DMS53 treated with DMSO at 0.1 percent for 48 hours (cell line): Measurements from ENCODE around the gene CCDC6.
"Not testable (repeated sequence)": the region's sequence is repeated elsewhere in the genome, so short reads cannot be mapped to it uniquely, and the experiment has no call there.

Experiments
- DNase-seq: peaks from one replicate; lab custom pipeline; 2025; ENCODE audit not compliant: unreplicated experiment; lab: John Stamatoyannopoulos, UW

CCDC6 gene

GRCh38 chr10:59905731-59906416 is 482 bp downstream of the CCDC6 start:
- no peak for DNase-seq

- no peak for DNase-seq
Measured at GRCh38 chr10:59905066-59905730, 1.2 kb downstream of the CCDC6 start.

GRCh38 chr10:59904426-59905065 is 1.8 kb downstream of the CCDC6 start:
- DNase-seq = no peak

GRCh38 chr10:59903871-59904270 is 2.5 kb downstream of the CCDC6 start:
- no peak for DNase-seq

- no peak for DNase-seq
Measured at GRCh38 chr10:59902016-59902415, 4.3 kb downstream of the CCDC6 start.

GRCh38 chr10:59901470-59901869 is 4.9 kb downstream of the CCDC6 start:
- no peak for DNase-seq

GRCh38 chr10:59900048-59900727 is 6.2 kb downstream of the CCDC6 start:
- DNase-seq = no peak

GRCh38 chr10:59898125-59898835 is 8.1 kb downstream of the CCDC6 start:
- no peak for DNase-seq

GRCh38 chr10:59896191-59896590 is 10.2 kb downstream of the CCDC6 start:
- no peak for DNase-seq

GRCh38 chr10:59895629-59896116 is 10.7 kb downstream of the CCDC6 start:
- no peak for DNase-seq

GRCh38 chr10:59894114-59894513 is 12.2 kb downstream of the CCDC6 start:
- no peak for DNase-seq

GRCh38 chr10:59892697-59893096 is 13.7 kb downstream of the CCDC6 start:
- no peak for DNase-seq

GRCh38 chr10:59891936-59892335 is 14.4 kb downstream of the CCDC6 start:
- DNase-seq = no peak

GRCh38 chr10:59891349-59891748 is 15.0 kb downstream of the CCDC6 start:
- DNase-seq = no peak

- DNase-seq = no peak
Measured at GRCh38 chr10:59888781-59889435, 17.4 kb downstream of the CCDC6 start.

GRCh38 chr10:59887972-59888640 is 18.2 kb downstream of the CCDC6 start:
- no peak for DNase-seq

GRCh38 chr10:59887006-59887405 is 19.4 kb downstream of the CCDC6 start:
- no peak for DNase-seq

- DNase-seq = no peak
Measured at GRCh38 chr10:59885430-59886134, 20.8 kb downstream of the CCDC6 start.

- not testable (repeated sequence) for DNase-seq
Measured at GRCh38 chr10:59884893-59885292, 21.5 kb downstream of the CCDC6 start.
